NCI-H2227 (cell line): ENCODE measurements around the gene ZNF112.
A peak's percentile ranks its signal among the peaks of the same experiment; 100 is the strongest.
"Not testable (repeated sequence)": the region's sequence is repeated elsewhere in the genome, so short reads cannot be mapped to it uniquely, and the experiment has no call there.

ENCODE experiments used
- DNase-seq: peaks from one replicate; lab custom pipeline; 2025; ENCODE audit not compliant: unreplicated experiment; lab: John Stamatoyannopoulos, UW

The ZNF112 gene

GRCh38 chr19:44356383-44357111, at the start of gene ZNF112:
ZNF112 (minus strand) TSS chr19:44356680; CDS start chr19:44340539, 16,141 bp downstream.
- DNase-seq, result peak; percentile 92

- DNase-seq, result no peak
These were observed 44.9 kb upstream of the ZNF112 start, which contains the start of gene ZNF285 for GRCh38 chr19:44401139-44402115. ZNF285 (minus strand) TSS chr19:44401608; CDS start chr19:44397213, 4,395 bp downstream.

DNA sequence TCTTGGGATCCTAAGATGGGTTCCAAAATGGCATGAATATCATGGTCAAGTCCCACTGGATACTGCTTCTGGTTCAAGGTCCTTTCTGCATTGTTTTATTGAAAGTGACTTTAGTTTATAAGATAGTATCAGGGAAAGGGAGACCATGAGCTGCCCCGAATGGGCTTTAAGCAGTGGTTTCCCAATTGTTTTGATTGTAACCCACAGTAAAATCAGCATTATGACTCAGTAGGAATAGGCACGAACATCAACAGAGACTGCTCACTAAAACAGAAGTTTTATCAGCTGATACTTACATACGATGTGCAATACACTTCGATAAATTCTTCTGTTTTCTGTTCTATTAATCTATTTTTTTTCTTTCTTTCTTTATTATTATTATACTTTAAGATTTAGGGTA, 32.8 kb upstream of the ZNF112 start:
- not testable (repeated sequence) for DNase-seq

GRCh38 chr19:44374789-44375188, 18.3 kb upstream of the ZNF112 start:
- DNase-seq, result no peak

DNA sequence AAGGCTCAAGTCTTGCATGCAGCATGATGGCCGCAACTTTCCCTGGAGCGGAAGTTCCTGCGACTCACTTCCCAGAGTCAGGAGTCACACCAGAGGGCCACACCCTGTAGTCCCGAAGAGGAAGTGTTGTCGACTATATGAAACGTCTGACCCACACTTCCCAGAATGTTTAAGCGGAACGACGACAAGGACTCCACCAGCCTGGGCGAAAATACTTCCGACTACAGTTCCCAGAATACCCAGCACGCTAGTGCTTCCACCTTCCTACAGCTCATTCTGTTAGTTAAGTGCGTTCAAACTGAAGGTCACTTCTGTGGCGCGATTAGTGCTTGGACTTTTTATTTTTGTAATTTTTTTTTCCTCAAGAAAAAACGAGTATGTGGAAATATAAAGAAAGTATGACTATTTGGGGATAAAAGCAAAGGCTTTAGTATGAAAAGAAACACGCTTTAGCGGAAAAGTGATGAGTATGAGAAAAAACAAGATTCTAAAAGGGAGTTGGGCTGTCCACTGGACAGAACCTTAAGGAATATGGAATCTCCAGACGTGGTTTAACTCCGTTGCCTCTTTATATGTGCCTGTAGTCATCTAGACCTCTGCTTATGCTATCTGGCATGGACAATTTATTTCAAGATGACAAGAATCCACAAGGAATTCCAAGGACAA, 15.5 kb upstream of the ZNF112 start:
- DNase-seq, result peak; percentile 3

DNA sequence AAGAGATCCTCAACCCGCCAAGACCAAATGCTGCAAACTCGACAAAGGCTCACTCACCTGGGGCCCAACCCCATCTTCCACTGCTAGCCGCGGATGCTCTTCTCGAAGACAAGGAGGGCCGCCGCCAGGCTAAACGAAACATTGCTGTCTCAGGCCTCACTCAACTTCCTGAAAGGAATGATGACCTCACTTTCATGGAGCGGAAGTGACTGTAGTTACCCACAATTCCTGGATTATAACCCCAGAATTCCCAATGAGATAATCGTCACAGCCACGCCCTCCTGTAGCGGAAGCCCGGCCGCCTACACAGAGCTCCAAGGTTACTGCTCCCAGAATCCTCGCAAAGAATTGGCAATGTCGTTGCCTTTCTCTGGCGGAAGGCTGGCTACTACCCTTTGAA, 10.5 kb upstream of the ZNF112 start:
- DNase-seq, result peak; percentile 6

DNA sequence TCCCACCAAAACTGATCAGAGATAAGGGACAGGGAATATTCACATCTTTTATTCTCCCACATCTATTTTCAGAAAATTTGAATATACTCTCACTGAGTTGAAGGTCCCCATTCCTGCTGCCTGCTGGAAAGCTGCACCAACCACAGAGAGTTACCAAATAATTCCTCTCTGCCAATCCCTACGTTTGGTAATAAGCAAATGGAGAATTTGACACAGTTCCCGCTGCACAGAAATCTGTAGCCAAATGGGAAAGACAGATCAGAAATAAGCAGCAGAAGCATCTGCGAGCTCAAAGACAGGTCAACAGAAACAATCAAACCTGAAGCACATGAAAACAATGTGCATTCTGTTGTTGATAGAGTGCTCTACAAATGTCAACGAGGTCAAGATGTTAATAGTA, 9.9 kb downstream of the ZNF112 start:
- DNase-seq, result no peak

GRCh38 chr19:44345959-44346358, 10.5 kb downstream of the ZNF112 start:
- DNase-seq, result no peak

DNA sequence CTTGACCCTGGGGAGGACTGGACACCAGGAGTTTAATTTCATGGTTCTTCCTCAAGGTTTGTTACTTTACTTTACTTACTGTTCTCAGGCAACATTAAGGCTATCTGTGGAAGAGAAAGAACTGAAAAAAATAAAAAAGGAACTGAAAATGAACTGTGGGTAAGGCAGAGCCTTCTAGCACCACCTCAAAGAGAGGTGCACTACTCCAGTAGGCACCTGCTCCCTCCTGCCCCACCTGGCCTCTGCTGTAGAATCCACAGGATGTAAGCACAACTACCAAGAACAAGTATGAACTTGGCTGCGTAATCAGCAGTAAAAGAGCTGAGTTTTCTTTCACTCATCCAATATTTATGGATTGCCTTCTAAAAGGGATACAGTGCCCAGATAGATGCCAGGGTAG, 12.2 kb downstream of the ZNF112 start:
- no peak for DNase-seq

DNA sequence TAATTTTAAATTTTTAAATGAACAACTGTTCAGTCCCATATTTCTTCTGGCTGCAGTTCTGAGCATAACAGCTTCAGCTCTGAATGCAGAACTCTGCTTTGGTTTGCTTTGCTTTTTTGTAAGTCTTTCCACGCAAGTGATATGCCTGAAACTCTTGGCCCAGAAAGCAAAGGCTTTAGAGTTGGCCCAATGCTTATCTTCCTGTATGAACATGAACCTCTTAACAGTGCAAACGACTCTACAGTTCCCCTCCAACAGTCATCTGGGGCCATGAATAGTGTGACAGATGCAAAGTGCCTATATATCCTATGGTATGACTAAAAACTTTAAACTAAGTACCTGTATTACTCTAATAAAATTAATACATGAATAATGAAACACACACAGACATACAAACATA, 14.7 kb downstream of the ZNF112 start:
- no peak for DNase-seq

- not testable (repeated sequence) for DNase-seq
These were observed 21.8 kb downstream of the ZNF112 start for GRCh38 chr19:44334639-44335038.

DNA sequence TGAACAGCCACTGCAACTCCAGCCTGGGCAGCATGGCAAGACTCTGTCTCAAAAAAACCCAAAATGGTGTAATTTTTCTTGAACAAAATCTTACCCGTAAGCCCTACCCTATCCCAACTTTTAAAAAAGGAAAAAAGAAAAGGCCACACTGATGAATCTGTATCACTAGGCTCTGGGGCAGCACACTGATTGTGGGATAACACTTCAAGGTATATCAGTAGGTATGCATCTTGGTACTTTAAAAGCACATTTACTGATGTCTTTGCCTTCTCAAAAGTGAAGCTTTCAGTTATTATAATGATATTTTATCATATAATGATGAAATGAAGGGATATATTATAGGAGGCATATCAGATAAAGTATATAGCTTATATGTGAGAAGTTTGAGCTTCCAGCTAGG, 24.3 kb downstream of the ZNF112 start:
- DNase-seq, result no peak

DNA sequence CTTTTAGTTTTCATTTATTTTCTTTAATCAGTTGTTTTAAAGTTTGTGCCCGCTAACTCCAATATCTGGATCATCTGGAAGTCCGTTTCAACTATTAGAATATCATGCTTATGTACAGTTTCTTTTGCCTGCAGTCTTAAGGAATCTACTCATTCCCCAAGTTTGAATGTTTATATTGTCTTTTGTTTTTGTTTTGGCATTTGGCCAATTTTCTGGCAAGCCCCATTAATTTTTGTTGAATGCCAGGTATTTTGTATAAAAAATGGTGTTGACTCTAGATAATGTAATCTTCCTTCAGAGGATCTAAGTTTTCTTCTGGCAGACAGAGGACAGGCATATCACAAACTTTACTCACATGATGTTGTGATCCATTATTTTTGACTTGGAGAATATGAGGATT, 40.6 kb downstream of the ZNF112 start:
- no peak for DNase-seq

DNA sequence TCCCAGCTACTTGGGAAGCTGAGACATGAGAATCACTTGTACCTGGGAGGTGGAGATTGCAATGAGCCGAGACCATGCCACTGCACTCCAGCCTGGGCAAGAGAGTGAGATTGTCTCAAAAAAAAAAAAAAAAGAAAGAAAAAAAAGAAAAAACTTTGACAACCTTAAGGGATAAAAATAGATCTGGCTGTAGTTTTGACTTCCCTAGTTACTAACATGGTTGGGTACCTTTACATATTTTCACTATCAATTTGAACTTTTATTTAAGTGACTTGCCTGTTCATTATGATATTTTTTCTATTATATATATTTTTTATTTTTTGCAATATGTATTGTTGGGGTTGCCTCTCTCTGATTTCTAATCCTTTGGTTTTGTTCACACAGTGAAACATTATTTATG, 43.2 kb downstream of the ZNF112 start:
- DNase-seq, result no peak

- DNase-seq, result no peak
These were observed 48.5 kb downstream of the ZNF112 start for GRCh38 chr19:44308011-44308410.

- DNase-seq, result no peak
These were observed 50.2 kb downstream of the ZNF112 start for GRCh38 chr19:44306283-44306682.

DNA sequence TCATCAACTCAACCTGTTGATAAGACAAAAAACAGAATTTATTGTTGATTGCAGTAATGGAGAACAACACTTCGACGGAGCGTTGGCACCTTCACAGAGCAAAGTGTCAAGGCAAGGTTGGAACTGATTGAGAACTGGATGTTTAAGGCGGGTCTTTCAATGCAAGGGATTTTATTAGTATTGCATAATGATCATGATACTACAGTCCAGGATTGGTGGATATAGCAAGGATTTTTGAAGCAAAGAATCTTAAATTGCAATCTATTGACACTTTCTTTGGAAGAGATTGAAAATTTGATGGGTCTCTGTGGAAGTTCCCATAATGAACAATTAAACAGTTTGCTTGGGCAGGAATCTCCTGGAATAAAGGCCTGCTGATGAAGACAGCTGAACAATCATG, 51.0 kb downstream of the ZNF112 start:
- no peak for DNase-seq

DNA sequence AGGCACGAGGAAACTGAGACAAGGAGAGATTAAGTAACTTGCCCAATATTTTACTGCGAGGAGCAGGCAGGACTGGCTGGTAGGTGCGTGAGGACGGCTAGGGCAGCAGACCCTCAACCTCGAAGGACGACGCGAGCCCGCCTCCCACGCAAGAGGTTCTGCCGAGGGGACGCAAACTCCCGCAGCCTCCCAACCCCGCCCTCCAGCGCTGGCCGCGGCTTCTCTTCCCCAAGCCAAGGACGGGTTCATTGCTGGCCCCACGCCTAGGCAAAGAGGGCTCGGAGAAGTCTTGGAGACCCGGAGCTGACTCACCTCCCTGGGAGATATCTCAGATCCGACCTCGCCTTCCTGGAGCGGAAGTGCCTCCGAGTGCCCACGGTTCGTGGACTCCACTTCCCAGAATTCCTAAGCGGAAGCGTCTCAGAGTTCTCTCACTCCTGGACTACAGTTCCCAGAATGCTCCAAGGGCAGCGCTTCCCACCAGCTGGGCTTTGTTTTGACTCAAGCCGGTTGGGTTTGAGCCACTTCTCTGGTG, 51.8 kb downstream of the ZNF112 start, which contains the start of gene ZNF235:
ZNF235 (minus strand) TSS at position 367 of the 535 bp plus-strand sequence. CDS start 1,621 bp downstream, outside the sequence.
- DNase-seq, result peak; percentile 90

GRCh38 chr19:44303976-44304568, 52.4 kb downstream of the ZNF112 start:
- peak; percentile 5 for DNase-seq

- no peak for DNase-seq
These were observed 53.2 kb downstream of the ZNF112 start for GRCh38 chr19:44303320-44303719.

- no peak for DNase-seq
These were observed 71.5 kb downstream of the ZNF112 start for GRCh38 chr19:44284968-44285367.
